Measurements from ENCODE around the gene IZUMO2. TPM values are rescaled to one million over a fixed set of nuclear protein-coding genes. Genes with fewer than 3 reads are reported as not detected.
"Not testable (repeated sequence)": the region's sequence is repeated elsewhere in the genome, so short reads cannot be mapped to it uniquely, and the experiment has no call there.

IZUMO2 gene
- total RNA-seq, 1 donor from 2014 or later = not detected

DNA sequence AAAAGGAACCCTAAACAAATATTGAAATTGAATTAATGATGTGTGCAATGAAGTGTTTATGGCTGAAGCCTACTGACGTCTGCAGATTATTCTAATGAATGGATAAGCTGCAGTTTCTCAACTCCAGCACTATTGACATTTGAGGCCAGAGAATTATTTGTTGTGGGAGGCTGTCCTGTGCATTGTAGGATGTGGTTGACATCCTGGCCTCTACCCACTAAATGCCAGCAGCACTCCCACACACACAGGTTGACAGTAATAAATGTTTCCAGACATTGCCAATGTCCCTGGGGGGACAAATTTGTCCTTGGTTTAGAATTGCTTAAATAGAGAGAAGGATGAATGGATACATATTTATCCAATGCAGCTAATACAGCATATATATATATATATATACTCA is 21.1 kb upstream of the IZUMO2 start:
- DNase-seq (ENCODE audit: low read depth, low spot score) = no peak

DNA sequence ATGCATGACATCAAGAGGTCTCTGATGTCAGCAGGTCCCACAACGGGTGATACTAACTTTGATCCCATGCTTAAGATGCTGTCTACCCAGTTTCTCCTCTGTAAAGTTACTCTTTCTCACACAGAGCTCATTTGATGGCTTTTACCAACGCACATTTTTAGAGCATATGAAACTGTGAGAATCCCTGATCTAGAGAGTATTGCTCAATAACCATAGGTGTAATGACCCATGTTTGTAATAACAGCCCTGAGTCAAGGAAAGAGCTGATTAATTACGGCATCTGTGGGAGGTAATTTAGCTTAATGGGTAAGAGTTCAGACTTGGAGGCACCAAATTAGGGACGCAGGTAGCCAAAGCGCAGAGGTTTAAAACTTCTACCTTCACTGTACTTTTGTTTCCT is 18.0 kb upstream of the IZUMO2 start:
- no peak for DNase-seq (ENCODE audit: low read depth, low spot score)

DNA sequence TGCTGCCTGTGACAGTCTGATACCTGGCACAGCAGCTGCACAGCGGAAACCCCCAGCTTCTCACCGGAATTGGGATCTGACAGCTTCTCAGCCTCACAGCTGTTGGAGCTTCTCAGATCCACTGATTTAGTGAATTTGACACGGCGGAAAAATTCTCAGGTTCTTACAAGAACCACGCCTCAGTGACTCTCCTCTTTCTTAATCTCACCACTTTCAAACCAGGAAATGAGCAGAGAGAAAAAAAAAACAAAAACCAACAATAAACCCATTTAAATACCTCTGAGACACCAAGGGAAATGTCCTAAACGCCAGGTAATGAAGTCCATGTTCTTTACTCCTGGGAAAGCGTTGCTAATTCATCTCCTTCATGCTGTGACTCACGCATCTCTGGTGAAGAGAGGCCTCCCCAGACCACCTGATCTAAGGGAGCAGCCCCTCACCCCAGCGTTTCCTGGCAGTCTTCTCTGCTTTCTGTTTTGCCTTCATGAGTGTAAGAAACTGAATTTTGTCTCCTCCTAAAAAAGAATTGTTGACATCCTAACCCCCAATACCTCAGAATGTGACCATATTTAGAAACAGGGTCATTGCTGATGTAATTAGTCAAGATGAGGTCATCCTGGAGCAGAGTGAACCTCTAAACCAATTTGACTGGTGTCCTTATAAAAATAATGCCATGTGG is 15.9 kb upstream of the IZUMO2 start:
- DNase-seq (ENCODE audit: low read depth, low spot score) = no peak

DNA sequence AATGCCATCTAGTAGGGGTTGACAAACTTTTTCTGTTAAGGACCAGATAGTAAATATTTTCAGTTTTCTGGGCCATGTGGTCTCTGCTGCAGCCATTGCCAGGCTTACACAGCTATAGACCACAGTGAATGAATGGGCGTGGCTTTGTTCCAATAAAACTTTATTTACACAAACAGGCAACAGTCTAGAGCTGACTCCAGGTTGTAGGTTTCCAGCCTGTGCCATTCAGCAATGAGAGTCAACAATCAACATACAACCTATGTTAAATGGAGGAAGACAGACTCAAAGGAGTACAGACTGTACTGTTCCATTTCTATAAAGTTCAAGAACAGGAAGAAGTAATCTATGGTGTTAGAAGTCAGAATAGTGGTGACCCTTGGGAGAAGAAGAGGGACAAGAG is 15.2 kb upstream of the IZUMO2 start:
- DNase-seq (ENCODE audit: low read depth, low spot score) = no peak

DNA sequence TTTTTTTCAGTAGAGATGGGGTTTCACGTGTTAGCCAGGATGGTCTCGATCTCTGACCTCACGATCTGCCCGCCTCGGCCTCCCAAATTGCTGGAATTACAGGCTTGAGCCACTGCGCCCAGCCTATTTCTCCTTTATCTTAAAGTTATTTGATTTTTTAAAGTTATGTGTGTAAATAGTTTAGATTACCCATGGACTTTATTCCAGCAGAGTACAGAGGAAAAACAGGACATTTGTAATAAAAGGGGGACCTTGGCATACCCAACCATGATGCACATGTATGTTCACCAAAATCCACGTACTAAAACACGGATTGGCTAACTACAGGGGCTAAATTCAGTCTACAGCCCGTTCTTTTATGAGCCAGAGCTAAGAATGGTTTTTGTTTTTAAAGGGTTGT is 13.7 kb upstream of the IZUMO2 start:
- DNase-seq (ENCODE audit: low read depth, low spot score) = no peak

DNA sequence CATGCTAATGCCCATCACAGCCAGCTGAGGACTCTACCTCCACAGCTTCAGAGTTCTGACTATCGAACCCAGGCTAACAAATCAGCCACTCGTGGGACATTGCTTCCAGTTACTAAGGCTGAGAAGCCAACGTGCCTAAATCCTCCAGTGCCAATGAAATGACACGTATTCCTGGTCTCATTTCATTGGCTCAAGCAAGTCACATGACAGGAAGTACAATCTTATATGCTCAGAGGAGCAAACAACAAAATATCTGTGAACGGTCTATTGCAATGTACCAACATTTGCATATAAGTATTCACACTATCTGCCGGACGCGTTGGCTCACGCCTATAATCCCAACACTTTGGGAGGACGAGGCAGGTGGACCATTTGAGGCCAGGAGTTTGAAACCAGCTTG is 12.8 kb upstream of the IZUMO2 start:
- DNase-seq (ENCODE audit: low read depth, low spot score) = no peak

DNA sequence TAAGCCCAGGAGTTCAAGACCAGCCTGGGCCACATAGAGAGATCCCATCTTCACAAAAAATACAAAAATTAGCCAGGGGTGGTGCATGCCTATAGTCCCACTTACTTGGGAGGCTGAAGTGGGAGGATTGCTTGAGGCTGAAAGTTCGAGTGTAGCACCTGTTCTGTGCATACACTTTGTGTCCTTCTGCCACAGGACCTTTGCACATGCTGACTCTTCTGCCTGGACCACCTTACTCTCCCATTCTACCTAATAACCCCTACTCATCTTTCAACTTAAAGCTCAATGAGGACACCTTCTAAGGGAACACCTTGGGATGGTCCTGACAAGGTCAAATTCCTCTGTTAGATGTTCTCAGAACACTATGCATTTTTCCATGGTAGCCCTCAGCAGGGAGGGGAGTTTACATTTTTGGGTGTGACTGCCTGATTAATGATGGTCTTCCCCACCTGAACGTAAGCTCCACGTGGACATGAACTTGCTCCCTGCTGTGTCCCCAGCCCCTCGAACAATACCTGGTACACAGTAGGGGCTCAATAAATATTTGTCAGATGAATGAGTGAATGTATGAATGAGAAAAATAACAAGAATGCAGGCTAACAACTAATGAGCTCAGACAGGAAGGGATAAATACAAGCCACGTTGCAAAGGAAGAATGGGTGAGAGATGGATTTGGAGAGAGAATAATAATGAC is 11.2 kb upstream of the IZUMO2 start:
- no peak for DNase-seq (ENCODE audit: low read depth, low spot score)

DNA sequence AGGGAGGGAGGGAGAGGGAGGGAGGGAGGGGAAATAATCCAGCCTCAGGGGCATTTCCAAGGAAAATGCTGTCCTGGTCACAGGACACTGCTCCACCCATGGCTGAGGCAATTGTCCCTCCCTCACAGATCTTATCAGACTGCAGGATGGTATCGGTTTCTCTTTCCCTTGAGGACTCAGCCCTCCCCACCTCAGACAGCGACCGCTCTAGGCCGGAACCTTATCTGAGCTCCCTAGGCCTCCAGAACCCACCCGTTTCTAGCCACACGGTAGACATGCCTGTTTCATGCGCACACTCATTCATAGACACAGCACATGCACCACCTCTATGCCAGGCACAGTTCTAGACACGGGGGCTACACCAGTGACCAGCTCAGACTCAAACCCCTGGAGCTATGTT is 10.0 kb upstream of the IZUMO2 start:
- no peak for DNase-seq (ENCODE audit: low read depth, low spot score)

DNA sequence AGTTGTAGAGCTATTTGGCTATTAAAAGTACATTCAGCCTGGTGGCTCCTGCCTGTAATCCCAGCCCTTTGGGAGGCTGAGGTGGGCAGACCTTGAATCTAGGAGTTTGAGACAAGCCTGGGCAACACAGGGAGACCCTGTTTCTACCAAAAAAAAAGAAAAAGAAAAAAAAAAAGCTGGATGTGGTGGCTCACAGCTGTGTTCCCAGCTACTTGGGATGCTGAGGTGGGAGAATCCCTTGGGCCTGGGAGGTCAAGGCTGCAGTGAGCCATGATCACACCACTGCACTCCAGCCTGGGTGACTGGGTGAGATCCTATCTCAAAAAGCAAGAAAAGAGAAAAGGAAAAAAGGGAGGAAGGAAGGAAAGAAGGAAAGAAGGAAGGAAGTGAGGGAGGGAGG is 9.6 kb upstream of the IZUMO2 start:
- no peak for DNase-seq (ENCODE audit: low read depth, low spot score)

DNA sequence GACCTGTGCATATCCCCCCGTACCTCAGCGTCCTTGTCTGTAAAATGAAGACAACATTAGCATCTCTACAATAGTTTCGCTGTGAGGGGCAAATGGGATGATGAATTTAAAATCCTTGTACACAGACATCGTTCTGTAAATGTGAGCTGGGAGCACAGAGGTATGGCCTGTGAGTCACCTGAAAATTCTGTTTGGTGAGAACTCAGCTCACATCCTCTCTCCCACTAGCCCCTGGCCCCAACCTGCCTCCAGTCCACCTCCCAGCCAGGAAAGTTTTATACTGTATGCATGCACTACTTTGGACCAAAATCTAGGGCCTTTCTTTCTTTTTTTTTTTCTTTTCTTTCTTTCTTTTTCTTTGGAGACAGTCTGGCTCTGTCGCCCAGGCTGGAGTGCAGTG is 8.7 kb upstream of the IZUMO2 start:
- no peak for DNase-seq (ENCODE audit: low read depth, low spot score)

DNA sequence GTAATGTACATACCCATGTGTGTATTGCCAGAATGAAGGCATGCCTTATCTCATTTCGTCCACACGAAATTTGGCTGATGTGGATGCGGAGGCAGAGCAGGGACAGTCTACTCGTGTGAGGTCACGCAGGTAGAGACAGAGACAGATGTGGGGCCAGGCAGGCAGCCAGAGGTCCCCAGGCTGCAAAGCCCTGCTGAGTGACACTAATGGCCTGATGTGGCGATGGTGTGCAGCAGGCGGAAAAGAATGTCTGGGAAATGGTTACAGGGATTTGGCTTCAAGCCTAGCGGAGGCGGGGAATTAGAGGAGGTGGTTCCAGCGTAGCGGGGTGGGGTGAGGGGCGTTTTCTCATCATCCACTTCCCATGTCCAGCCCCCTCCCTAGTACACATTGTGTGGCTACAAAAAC is 4.2 kb upstream of the IZUMO2 start:
- DNase-seq (ENCODE audit: low read depth, low spot score) = no peak

DNA sequence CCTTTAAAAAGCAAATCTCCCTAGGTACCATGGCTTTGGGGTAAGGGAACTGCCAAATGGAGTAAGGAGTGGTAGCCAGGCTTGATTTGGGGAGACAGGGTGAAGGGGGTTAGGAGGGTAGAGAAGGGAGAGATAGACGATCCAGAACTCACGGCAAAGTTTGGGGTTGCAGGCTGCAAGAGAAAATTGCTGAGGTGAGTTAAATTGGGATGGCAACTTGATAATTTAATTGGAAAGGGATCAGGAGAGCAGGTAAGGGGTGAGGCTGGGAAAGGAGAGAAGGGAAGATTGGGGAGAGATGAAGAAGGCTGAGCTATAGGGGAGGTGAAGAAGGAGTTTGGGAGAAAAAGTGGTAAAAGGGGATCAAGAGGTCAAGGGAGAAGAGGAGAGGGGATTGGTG is 4.0 kb downstream of the IZUMO2 start:
- DNase-seq (ENCODE audit: low read depth, low spot score) = no peak

DNA sequence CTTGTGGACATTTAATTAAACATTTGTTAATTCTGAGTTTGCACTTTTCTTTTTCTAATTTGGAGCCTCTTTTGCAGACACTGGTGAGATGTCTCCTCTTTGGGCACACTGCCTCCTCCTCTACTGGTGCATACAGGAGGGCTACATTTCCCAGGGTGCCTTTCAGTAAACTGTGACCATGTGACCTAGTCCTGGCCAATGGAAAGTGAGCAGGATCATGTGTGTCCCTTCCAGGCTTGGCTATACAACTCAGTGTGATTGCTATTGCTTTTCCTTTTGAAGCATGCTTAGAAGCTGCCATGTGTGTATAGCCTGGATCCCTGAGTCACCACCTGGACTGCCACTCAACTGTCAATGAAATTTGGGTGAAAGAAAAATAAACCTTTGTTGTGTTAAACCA is 4.5 kb downstream of the IZUMO2 start:
- DNase-seq (ENCODE audit: low read depth, low spot score) = no peak

DNA sequence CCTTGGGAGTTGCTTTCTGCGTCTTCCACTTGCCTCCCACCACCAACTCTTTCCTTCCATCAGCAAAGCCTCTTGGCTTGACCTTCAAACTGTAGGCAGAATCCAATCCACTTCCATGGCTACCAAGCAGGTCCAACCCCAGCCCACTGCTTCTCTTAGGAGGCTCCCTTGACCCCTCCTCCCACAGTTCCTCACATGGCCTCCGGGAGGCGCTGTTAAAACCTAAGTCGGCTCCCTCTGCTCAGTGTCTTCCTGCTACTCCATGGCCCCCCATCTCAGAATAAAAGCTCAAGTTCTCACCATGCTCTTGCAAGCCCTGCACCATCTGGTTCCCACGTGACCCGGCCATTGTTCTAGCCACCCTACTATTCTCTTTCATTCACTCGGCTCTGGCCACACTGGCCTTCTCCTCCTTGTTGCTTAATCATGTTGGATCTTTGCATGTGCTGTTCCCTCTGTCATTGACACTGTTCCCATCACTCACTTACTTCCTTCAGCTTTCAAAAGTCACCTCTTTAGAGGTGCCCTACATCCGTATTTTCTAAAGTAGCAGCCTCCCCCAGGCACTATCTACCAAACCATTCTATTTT is 7.5 kb downstream of the IZUMO2 start:
- DNase-seq (ENCODE audit: low read depth, low spot score) = no peak

DNA sequence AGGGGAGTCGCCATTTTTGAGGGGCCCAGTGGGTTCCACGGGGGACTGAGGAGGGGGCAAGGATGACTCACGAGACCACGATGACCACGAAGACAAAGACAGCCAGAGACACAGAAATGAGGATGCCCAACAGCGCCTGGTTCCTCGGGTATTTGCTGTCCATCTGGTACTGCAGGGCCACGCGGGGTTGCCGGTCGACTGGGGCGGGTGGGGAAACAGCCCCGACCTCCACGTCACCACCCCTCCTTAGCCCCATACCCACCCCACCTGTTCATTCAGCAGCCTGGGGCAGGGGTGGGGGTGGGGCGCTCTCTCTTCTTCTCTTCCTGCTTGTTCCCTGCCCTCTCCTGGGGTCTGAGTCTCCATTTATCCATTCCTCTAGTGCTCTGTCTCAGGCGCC is 8.6 kb downstream of the IZUMO2 start:
- DNase-seq (ENCODE audit: low read depth, low spot score) = no peak

DNA sequence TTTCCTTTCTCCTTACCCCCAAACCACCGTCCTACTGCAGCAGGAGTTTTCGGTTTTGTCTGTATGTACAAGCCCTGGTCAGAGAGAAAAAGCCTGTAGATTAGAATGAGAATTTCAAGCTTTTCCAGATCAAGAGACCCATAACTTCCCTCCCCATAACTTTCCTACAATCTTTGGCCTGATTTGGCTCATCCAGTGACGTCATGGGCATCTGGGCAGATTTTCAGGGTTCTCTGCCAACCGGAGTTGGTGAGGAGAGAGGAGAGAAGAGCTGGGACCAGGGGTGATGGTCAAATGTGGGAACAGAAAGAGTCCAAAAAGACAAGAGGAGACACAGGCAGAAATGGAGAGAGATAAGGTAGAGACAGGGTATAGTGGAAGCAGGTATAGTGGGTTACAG is 10.5 kb downstream of the IZUMO2 start:
- DNase-seq (ENCODE audit: low read depth, low spot score) = no peak

DNA sequence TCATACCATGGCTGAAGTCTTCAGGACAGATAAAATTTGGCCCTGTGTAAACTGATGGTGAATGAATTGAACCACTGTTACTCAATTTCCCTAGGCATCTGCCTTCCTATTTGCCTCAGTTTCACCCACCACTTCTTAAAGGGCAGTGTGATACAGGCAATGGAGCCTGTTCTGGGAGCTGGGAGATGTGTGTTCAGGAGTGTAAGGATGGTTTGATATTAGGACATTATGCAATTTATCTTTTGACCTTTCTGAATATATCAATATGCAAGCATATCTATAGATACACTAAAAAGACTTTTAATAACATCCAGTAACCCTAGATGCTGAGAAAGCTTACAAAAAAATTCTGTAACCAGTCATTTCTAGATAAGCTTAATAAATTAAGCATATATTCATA is 14.6 kb downstream of the IZUMO2 start:
- no peak for DNase-seq (ENCODE audit: low read depth, low spot score)

DNA sequence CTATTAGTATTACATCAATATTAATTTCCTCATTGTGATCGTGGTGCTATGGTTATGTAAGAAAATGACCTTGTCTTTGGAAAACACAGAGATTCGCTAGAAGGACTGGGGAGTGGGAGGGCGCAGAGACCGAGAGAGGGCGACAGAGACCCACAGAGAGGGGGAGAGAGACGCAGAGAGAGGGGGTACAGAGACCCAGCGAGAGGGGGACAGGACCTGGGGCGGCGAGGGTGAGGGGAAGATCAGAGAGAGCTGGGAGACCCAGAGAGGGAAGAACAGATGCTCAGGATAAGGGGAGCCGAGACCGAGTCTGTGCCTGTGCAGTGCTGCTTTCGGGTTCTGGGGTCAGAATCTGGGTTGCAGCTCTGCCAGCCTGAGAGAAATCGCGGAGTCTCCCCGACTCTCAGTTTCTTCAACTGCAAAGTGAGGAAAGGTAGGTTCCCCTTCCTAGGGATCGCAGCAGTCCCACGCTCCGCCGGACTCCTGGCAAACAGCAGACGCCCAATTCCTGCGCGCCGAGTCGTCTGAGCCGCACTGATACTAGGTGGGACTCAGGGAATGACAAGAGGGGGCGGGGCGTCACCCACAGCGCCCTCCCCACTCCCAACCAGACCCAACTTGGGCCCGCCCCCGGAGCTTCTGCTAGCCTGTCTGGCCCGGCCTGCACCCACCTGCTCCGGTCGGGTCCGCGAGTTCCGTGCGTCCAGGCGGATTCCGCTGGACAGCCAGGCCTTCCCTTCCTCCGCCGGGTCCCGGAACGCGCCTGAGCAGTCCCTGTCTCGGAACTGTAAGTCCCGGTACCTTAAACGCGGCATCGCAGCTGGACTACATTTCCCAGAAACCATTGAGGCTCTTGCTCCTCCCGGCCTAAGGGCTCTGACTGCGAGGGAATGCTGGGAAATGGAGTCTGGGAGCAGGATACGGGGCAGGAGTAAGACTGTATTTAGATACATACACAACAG is 15.3 kb downstream of the IZUMO2 start:
- peak; percentile 68 for DNase-seq (ENCODE audit: low read depth, low spot score)

DNA sequence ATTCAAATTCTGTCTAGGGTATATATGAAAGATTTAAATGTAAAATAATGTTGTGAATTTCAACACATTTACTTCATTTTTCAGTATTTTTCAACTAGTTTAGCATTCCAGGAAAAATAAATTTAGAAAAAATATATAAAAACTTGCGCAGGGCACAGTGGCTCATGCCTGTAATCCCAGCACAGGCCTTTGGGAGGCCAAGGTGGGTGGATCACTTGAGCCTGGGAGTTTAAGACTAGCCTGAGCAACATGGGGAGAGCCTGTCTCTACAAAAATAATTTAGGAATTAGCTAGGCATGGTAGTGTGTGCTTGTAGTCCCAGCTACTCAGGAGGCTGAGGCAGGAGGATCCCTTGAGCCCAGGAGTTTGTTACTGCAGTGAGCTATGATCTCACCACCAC is 21.2 kb downstream of the IZUMO2 start:
- DNase-seq (ENCODE audit: low read depth, low spot score) = not testable (repeated sequence)

DNA sequence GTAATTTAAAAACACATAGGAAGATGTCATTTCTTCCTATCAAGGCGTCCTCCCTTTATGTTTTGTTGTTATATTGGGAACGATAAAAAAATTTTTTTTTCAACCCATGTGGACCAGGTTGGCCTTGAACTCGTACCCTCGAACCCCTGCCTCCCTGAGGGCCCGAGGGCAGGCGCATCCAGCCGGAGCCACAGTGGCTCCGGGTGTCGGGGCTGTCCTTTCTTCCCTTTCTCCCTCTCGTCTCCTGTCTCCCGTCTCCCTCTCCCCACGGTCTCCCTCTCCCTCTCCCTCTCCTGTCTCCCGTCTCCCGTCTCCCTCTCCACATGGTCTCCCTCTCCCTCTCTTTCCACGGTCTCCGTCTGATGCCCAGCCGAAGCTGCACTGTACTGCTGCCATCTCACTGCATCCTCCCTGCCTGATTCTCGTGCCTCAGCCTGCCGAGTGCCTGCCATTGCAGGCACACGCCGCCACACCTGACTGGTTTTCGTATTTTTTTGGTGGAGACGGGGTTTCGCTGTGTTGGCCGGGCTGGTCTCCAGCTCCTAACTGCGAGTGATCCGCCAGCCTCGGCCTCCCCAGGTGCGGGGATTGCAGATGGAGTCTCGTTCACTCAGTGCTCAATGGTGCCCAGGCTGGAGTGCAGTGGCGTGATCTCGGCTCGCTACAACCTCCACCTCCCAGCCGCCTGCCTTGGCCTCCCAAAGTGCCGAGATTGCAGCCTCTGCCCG is 22.8 kb downstream of the IZUMO2 start:
- DNase-seq (ENCODE audit: low read depth, low spot score) = not testable (repeated sequence)
